H1 (cell line): ENCODE data around the gene WDR48. TPM values are rescaled to one million over a fixed set of nuclear protein-coding genes. Genes with fewer than 3 reads are reported as not detected.

ENCODE experiments used
- CTCF ChIA-PET: fragments of 300-600 bp; sonication (Branson Sonifier 250); formaldehyde crosslinking; loops from one replicate; lab custom pipeline; 2021; ENCODE audit not compliant: partially characterized antibody; lab: Charles Lee
- POLR2A ChIA-PET: fragments of 300-600 bp; sonication (Branson Sonifier 250); formaldehyde crosslinking; loops from one replicate; lab custom pipeline; 2021; ENCODE audit warnings: inconsistent platforms; ENCODE audit not compliant: partially characterized antibody; lab: Charles Lee
- DNase-seq, 2 experiments: peaks; one replicate each; pipeline versions ENCODE4 v3.0.0 to v3.0.0-alpha.2; 2010 to 2022; ENCODE audit warnings: low spot score in 2 of 2, low read depth in 1 of 2, mixed read lengths in 1 of 2
- FAIRE-seq: peaks from 2 replicates; lab custom pipeline; 2011; peaks lifted over from hg19 to GRCh38; lab: Jason Lieb, UNC
- H2AFZ ChIP-seq: 2 replicates; pipeline ENCODE4 v1.8.1; 2012; ENCODE audit warnings: low read length, inconsistent platforms
- H2AK5ac ChIP-seq: 2 replicates; pipeline ENCODE4 v1.6.1; 2013; ENCODE audit warnings: low read depth, low read length
- H2BK120ac ChIP-seq: replicated peaks from 2 replicates; pipeline ENCODE3; 2013; ENCODE audit warnings: low read depth, low read length, inconsistent platforms
- H2BK12ac ChIP-seq: 2 replicates; pipeline ENCODE4 v1.6.1; 2013; ENCODE audit warnings: low read depth, low read length
- H2BK15ac ChIP-seq: 2 replicates; pipeline ENCODE4 v1.6.1; 2013; ENCODE audit warnings: low read length
- H2BK20ac ChIP-seq: 2 replicates; pipeline ENCODE4 v1.6.1; 2013; ENCODE audit warnings: low read length
- H2BK5ac ChIP-seq: 2 replicates; pipeline ENCODE4 v1.6.1; 2013; ENCODE audit warnings: low read depth, low read length
- H3K14ac ChIP-seq: 2 replicates; pipeline ENCODE4 v1.6.1; 2013; ENCODE audit warnings: inconsistent platforms; ENCODE audit not compliant: insufficient read length
- H3K18ac ChIP-seq: 2 replicates; pipeline ENCODE4 v1.6.1; 2013; ENCODE audit warnings: low read length; ENCODE audit errors: extremely low read depth
- H3K23ac ChIP-seq: 2 replicates; pipeline ENCODE4 v1.6.1; 2013; ENCODE audit warnings: inconsistent platforms; ENCODE audit not compliant: insufficient read length
- H3K23me2 ChIP-seq: 2 replicates; pipeline ENCODE4 v1.6.1; 2013; ENCODE audit warnings: low read depth, low read length
- H3K27ac ChIP-seq: 2 replicates; pipeline ENCODE4 v1.6.1; 2011; ENCODE audit warnings: low read depth, low read length, inconsistent platforms
- H3K27me3 ChIP-seq, 4 experiments: replicated peaks in 1 of 4; 1 replicate in 1 of 4; 2 replicates in 3 of 4; pipeline versions ENCODE4 v1.6.1 to v1.8.1; 2011 to 2013; ENCODE audit warnings: low read length in 3 of 4, mild to moderate bottlenecking in 3 of 4, inconsistent platforms in 2 of 4, mixed read lengths in 2 of 4, moderate library complexity in 1 of 4; ENCODE audit not compliant: control insufficient read depth in 3 of 4, insufficient read depth in 3 of 4; ENCODE audit errors: extremely low read depth in 1 of 4
- H3K36me3 ChIP-seq, 4 experiments: 2 replicates each; pipeline versions ENCODE4 v1.6.1 to v1.8.1; 2011 to 2013; ENCODE audit warnings: mild to moderate bottlenecking in 4 of 4, low read length in 3 of 4, moderate library complexity in 2 of 4, control low read depth in 1 of 4, inconsistent platforms in 1 of 4; ENCODE audit not compliant: insufficient read depth in 4 of 4, control insufficient read depth in 2 of 4
- H3K4ac ChIP-seq: replicated peaks from 2 replicates; pipeline ENCODE3; 2013; ENCODE audit warnings: low read length, low read depth, mixed read lengths, inconsistent platforms; ENCODE audit not compliant: insufficient read length
- H3K4me1 ChIP-seq, 4 experiments: replicated peaks in 1 of 4; 1 replicate in 1 of 4; 2 replicates in 3 of 4; pipeline versions ENCODE4 v1.6.1 to v1.8.1; 2011 to 2013; ENCODE audit warnings: low read length in 3 of 4, inconsistent platforms in 2 of 4, mixed read lengths in 1 of 4; ENCODE audit not compliant: insufficient read depth in 4 of 4, control insufficient read depth in 3 of 4
- H3K4me2 ChIP-seq, 2 experiments: 2 replicates each; pipeline versions ENCODE4 v1.6.1 to v1.8.1; 2011 to 2013; ENCODE audit warnings: low read depth in 2 of 2, low read length in 2 of 2, control low read depth in 1 of 2, inconsistent platforms in 1 of 2, mild to moderate bottlenecking in 1 of 2; ENCODE audit not compliant: insufficient read depth in 1 of 2
- H3K4me3 ChIP-seq, 4 experiments: fragments of 200-600, 300-600 bp in 1 of 4; sonication (generic), shearing (Covaris generic), sonication (Bioruptor Twin) in 1 of 4; 2 replicates each; pipeline versions ENCODE4 v1.5.1 to v1.8.1; 2011 to 2016; ENCODE audit warnings: low read length in 4 of 4, low read depth in 3 of 4, control low read depth in 2 of 4, inconsistent platforms in 2 of 4, mild to moderate bottlenecking in 2 of 4, mixed read lengths in 1 of 4, moderate library complexity in 1 of 4; ENCODE audit not compliant: insufficient read depth in 2 of 4; ENCODE audit errors: extremely low read depth in 1 of 4
- H3K56ac ChIP-seq: replicated peaks from 2 replicates; pipeline ENCODE3; 2013; ENCODE audit warnings: low read depth, mild to moderate bottlenecking, mixed read lengths, low read length, inconsistent platforms; ENCODE audit not compliant: insufficient read length
- H3K79me1 ChIP-seq: 2 replicates; pipeline ENCODE4 v1.6.1; 2013; ENCODE audit warnings: low read depth, low read length, control low read depth
- H3K79me2 ChIP-seq, 2 experiments: 2 replicates each; pipeline versions ENCODE4 v1.6.1 to v1.8.1; 2012 to 2013; ENCODE audit warnings: low read length in 2 of 2, mild to moderate bottlenecking in 2 of 2, inconsistent platforms in 1 of 2; ENCODE audit not compliant: insufficient read depth in 2 of 2, control insufficient read depth in 1 of 2
- H3K9ac ChIP-seq, 4 experiments: replicated peaks in 1 of 4; 1 replicate in 1 of 4; 2 replicates in 3 of 4; pipeline versions ENCODE4 v1.6.1 to v1.8.1; 2011 to 2013; ENCODE audit warnings: low read depth in 3 of 4, low read length in 3 of 4, control low read depth in 2 of 4, mild to moderate bottlenecking in 2 of 4, moderate library complexity in 2 of 4, inconsistent platforms in 1 of 4; ENCODE audit errors: extremely low read depth in 1 of 4
- H3K9me3 ChIP-seq, 2 experiments: 2 replicates each; pipeline versions ENCODE4 v1.6.1 to v1.8.1; 2012 to 2013; ENCODE audit warnings: mild to moderate bottlenecking in 2 of 2, moderate library complexity in 2 of 2, control low read depth in 1 of 2, inconsistent platforms in 1 of 2, low read depth in 1 of 2, low read length in 1 of 2, mixed read lengths in 1 of 2; ENCODE audit not compliant: insufficient read depth in 2 of 2
- H4K20me1 ChIP-seq, 2 experiments: replicated peaks in 1 of 2; 2 replicates each; pipeline versions ENCODE3 to v1.8.1; 2011 to 2013; ENCODE audit warnings: inconsistent platforms in 2 of 2, low read length in 2 of 2, mild to moderate bottlenecking in 1 of 2; ENCODE audit not compliant: insufficient read depth in 2 of 2, control insufficient read depth in 1 of 2
- H4K5ac ChIP-seq: 2 replicates; pipeline ENCODE4 v1.6.1; 2013; ENCODE audit warnings: low read length, low read depth, mixed read lengths, inconsistent platforms; ENCODE audit not compliant: insufficient read length
- H4K8ac ChIP-seq: 2 replicates; pipeline ENCODE4 v1.8.0; 2013; ENCODE audit warnings: mild to moderate bottlenecking, moderate library complexity, low read length, inconsistent platforms; ENCODE audit not compliant: insufficient read depth; ENCODE audit errors: extremely low read depth
- H4K91ac ChIP-seq: replicated peaks from 2 replicates; pipeline ENCODE3; 2013; ENCODE audit warnings: low read length, mixed read lengths, inconsistent platforms; ENCODE audit not compliant: insufficient read length
- ATF3 ChIP-seq: IDR thresholded peaks from 2 replicates; pipeline ENCODE4 v1.6.1; 2011; ENCODE audit warnings: low read depth, mild to moderate bottlenecking, low read length; ENCODE audit not compliant: insufficient read depth
- HDAC6 ChIP-seq: IDR thresholded peaks from one replicate; pipeline ENCODE4 v1.7.1; 2012; ENCODE audit warnings: low read depth, mild to moderate bottlenecking, inconsistent platforms, low read length, moderate library complexity
- SAP30 ChIP-seq: fragments of 300-600 bp; sonication (generic); IDR thresholded peaks from 2 replicates; pipeline ENCODE4 v1.7.1; 2012; ENCODE audit warnings: low read length, moderate library complexity, mild to moderate bottlenecking, inconsistent platforms; ENCODE audit not compliant: insufficient read depth, insufficient replicate concordance
- TEAD4 ChIP-seq: IDR thresholded peaks from 2 replicates; pipeline ENCODE4 v1.6.1; 2012; ENCODE audit warnings: low read depth, low read length, inconsistent platforms, mixed read lengths
- WGBS, 2 experiments: shearing (Covaris generic) in 1 of 2; methylation state at CpG; one replicate each; pipeline versions ENCODE4 v1.1.6 to v1.1.7; 2013 to 2015; ENCODE audit warnings: low lambda C conversion rate in 2 of 2, mixed read lengths in 2 of 2, inconsistent platforms in 1 of 2, low coverage in 1 of 2, missing lambda C conversion rate in 1 of 2; ENCODE audit not compliant: insufficient replicate concordance in 2 of 2, insufficient coverage in 1 of 2, insufficient read length in 1 of 2; ENCODE audit errors: extremely low coverage in 1 of 2, missing lambda C conversion rate in 1 of 2; 5-methylcytosine and 5-hydroxymethylcytosine counted together
- polyA plus RNA-seq, 7 experiments: library from polyadenylated mRNA; depleted of rRNA in 3 of 7; stranded (reverse) in 5 of 7; unstranded in 2 of 7; fragments of >200 nt in 5 of 7; fragments of 200-250 nt in 2 of 7; gene quantifications; 1 replicate in 5 of 7; 2 replicates in 1 of 7; 4 replicates in 1 of 7; pipeline versions ENCODE4 v1.2.1 to v1.2.3, GENCODE V29; 2011 to 2013; ENCODE audit warnings: missing spikeins in 2 of 7, mixed read lengths in 2 of 7
- total RNA-seq: library from RNA; stranded (reverse); fragmentation: NEBNext Ultra II Directional; extraction: Animal tissue kit (Norgen Biotek cat#: 25700); gene quantifications from 2 replicates; pipeline ENCODE4 v1.2.1, GENCODE V29; 2021

WDR48 gene
- total and polyA plus RNA-seq, 2 of the 8 experiments (the other 6 are each of a cell fraction or from before 2014, with no cell fraction given) = 21.2 to 54.1 TPM

- ChIA-PET POLR2A (no interaction called here), CTCF (interaction anchor here (0.7 to 20.0 kb wide), 3 partner anchors 9 to 178 kb away, joined by 3 to 496 read pairs (median 4); no protein-coding TSS in a partner anchor)
- H3K9ac ChIP-seq = no peak overlapping the region
- H3K4me3 ChIP-seq = no peak overlapping the region
- no peak overlapping the region for H3K4ac ChIP-seq
- no peak overlapping the region for H3K18ac ChIP-seq
- no peaks in the 10 kb centered on the region for H3K79me2 ChIP-seq
- no peak overlapping the region for H3K27ac ChIP-seq
- H2BK5ac ChIP-seq = no peak overlapping the region
- no peaks in the 10 kb centered on the region for H3K36me3 ChIP-seq
- H2AK5ac ChIP-seq = no peak overlapping the region
- DNase-seq (no peak), FAIRE-seq (no peak)
- WGBS, 2 experiments = 83% methylated on average over 3 of the region's 3 CpGs; no CpG with 5 or more reads in 1 of the 2 experiments
- H3K14ac ChIP-seq = no peak overlapping the region
- no peak overlapping the region for H2BK120ac ChIP-seq
- no peak overlapping the region for H3K23ac ChIP-seq
- no peak overlapping the region for H3K56ac ChIP-seq
- H3K4me2 ChIP-seq = no peak overlapping the region
- no peaks in the 10 kb centered on the region for H3K4me1 ChIP-seq
- no peak overlapping the region for H2AFZ ChIP-seq
- no peak overlapping the region for H2BK15ac ChIP-seq
- H3K9me3 ChIP-seq = no peaks in the 10 kb centered on the region
- H3K79me1 ChIP-seq = no peaks in the 10 kb centered on the region
- no peak overlapping the region for H4K91ac ChIP-seq
- no peak overlapping the region for H4K5ac ChIP-seq
- H3K27me3 ChIP-seq = peaks cover 0 to 8% (median 2%) of the 10 kb centered on the region in 4 experiments; a peak in 1 of 7 replicates
- no peaks in the 10 kb centered on the region; the same call in 1 of the 2 replicates for H3K23me2 ChIP-seq
- no peak overlapping the region for H2BK12ac ChIP-seq
- no peak overlapping the region for H4K8ac ChIP-seq
- no peak overlapping the region for H2BK20ac ChIP-seq
- no peaks in the 10 kb centered on the region for H4K20me1 ChIP-seq
- TF ChIP-seq HDAC6 = no peak
- TF ChIP-seq TEAD4 = no peak
- TF ChIP-seq SAP30 = no peak
- no peak for TF ChIP-seq ATF3
Measured at GRCh38 chr3:39113291-39113690, 61.5 kb downstream of the WDR48 start.
